Stimulated activated CD8-positive, alpha-beta memory T cell treated with anti-CD3 and anti-CD28 coated beads, Interleukin-4, amount 100 ng/mL, for 24 hours (primary cell): ENCODE measurements around the gene JPT2.

Experiments
- DNase-seq: peaks from one replicate; pipeline ENCODE4 v3.0.0-alpha.2; 2020; ENCODE audit warnings: low read depth

Gene JPT2

DNA sequence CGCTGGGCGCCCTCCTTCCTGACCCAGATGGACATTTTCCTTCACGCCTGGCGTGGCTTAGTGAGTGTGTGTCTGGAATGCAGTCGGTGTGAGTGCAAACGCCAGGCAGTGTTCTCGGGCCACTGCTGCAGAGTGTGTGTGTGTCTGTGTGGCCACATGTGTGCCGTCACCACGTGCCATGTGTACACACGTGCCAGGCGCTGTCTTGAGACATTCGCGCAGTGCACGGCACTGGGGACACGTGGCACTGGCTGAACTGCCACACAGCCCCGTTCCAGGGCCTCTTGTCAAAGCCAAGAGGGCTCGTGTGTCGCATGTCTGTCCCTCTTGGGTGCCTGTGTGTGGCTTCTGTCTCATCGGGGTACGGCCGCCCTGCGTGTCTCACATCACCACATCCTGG lies 56.7 kb downstream of the JPT2 start:
- no peak for DNase-seq

DNA sequence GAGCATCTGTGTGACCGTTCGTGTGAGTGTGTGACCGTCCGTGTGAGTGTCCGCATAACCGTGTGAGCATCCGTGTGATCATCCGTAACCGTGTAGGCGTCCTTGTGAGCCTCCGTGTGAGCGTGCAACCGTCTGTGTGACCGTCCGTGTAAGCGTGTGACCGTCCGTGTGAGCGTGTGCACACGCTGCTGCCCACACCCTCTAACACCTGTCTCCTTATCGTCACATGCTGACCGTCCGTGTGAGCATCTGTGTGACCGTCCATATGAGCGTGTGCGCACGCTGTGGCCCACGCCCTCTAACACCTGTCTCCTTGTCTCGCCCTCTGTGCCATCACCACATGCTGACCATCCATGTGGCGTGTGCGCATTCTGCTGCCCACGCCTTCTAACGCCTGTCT lies 62.2 kb downstream of the JPT2 start:
- no peak for DNase-seq

DNA sequence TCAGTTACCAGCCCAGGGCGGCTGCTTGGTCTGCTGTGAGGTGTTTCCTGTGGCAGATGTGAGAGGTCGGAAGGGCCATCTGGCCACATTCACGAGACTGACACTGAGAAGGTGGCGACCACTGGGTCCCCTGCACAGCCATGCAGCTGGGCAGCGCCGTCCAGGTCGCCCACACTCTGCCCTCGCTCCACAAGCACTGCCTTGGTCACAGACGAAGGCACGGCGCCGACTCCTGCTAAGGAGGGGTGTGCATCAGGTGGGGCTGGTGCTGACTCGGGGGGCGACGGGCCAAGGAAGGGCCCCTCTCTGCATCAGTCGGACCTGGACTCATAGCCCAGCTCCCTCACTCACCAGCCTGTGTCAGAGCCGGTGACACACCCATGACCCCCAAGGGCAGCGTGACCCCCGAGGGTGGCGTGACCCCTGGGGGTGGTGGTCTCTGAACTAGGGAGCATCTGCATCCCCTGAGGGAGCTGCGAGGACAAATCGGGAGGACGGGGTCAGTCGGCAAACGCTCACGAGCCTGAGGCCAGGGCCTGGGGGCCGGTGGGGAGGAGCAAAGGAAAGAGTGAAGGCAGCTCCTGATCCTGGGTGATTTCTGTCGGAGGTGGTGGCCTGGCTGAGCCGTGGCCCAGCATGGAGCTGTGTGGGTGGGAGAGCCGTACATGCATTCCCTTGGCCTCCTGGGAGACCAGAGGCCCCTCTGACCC lies 62.9 kb downstream of the JPT2 start:
- DNase-seq: no peak

DNA sequence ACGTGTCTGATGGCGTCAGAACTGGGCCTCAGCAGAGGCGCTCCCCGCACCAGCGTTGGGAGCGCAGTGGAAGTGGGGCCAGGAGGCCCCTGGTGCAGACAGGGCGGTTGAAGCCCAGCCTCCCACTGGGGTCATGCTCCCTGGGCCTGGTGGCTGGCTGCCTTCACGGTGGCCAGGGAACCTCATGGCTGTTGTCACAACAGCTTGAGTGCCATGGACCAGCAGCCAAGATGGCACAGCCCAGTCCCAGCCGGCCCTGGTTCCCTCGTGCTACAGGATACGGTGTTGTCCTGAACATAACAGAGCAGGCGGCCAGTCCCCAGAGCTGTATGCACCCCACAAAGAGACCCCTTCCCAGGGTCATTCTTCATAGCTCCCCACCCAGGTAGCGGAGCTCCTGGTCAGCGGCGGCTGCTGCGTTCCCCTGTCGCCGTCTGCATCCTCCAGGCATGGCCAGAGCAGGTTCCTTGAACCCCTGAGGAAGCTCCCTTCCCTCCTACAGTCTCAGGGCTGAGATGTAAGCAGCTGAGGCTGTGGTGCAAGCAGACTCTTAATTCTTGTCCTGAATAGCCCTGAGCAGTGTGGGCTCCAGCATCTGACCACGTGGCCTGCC lies 63.6 kb downstream of the JPT2 start:
- DNase-seq: no peak

DNA sequence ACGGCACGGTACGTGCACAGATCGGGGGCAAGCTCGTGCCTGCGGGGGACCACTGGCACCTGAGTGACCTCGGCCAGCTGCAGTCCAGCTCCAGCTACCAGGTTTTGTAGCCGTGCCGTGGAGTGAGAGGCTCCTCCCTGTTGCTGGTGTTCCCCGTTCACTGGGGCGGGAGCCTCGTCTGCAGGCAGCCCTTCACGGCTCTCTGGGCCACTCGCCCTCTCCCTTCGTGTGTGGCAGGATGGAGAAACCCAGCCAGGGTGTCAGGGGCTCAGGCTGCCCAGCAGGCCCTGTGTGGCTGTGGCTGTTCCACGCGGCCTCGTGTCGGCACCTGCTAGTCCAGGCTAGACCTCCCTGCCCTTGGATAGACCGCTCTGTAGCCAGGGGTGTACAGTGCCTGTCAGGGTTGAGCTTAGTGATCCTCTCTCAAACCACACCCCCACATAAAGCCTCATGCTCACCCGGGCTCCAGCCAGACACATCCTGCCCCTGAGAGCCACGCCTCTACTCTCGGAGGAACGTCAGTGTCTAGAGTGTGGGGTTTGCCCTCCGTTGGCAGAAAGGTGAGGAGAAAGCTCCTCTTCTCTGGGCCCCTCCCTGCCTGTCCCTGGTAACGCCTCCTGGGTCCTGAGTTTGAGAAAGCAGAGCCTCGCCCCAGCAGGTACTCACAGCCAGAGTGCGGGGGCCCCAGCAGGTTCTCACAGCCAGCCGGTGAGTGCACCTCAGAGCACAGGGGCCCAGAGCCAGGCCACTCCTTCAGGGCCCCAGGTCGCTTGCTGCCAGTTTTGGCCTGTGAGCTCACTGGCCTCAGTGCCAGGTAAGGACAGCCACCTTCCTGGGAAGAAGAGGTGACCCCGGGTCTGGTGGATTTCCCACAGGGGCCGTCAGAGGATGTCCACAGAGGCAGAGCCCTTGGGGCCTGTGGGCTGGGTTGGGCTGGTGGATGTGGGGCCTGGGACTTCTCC lies 65.6 kb downstream of the JPT2 start:
- no peak for DNase-seq

DNA sequence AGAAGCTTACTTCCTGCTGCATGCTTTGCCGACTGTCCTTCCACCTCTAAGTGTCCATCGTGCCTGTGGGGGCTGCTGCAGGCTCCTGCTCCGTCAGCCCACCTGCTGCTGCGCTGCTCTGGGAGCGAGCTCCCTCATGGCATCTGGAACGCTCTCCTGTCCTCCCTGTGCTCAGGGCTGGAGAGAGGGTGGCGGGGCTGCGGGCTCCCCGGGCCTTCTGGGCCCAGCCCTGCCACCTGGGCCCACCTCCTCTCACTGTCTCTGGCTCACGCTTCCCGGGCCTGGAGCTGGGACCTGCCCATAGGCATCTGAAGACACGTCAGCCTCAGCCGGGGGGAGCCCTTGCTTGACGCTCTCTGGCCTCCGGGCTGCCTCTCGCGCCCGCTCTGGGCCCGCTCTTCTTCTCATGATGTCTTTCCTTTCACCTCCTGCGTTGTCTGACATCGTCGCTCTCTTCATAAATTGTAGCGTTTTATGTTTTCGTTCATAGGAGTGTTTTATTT lies 66.3 kb downstream of the JPT2 start:
- no peak for DNase-seq

DNA sequence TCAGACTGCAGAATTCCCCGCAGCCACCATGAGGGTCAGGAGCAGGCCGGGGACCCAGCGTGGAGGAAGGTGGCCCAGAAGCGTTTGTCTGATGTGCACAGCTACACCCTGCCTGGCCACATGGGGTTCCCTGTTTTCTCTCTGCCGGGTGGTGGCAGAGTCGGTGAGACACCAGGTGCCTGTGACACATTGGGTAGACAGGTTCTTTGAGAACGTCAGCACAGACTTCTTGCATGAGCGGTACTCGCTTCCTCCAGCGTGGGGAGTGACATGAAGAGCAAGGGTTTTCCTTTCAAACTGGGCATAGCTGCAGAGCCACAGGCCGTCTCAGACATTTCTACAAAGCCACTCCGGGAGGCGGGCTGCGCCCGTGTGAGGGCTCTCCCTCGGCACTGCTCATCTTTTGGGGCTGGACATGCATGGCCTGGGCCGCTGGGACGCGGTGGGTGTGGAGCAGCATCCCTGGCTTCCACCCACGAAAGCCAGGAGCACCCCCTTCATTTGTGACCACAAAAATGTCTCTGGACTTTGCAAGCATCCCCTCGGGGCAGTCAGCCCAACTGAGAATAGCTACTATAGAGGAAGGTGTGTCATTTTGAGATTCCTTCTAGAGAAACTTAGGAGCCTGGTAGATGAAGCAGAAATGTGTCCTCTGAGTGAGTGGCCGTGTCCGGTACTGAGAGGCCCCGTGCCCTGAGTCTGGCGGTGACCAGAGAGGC lies 67.3 kb downstream of the JPT2 start:
- DNase-seq: no peak

DNA sequence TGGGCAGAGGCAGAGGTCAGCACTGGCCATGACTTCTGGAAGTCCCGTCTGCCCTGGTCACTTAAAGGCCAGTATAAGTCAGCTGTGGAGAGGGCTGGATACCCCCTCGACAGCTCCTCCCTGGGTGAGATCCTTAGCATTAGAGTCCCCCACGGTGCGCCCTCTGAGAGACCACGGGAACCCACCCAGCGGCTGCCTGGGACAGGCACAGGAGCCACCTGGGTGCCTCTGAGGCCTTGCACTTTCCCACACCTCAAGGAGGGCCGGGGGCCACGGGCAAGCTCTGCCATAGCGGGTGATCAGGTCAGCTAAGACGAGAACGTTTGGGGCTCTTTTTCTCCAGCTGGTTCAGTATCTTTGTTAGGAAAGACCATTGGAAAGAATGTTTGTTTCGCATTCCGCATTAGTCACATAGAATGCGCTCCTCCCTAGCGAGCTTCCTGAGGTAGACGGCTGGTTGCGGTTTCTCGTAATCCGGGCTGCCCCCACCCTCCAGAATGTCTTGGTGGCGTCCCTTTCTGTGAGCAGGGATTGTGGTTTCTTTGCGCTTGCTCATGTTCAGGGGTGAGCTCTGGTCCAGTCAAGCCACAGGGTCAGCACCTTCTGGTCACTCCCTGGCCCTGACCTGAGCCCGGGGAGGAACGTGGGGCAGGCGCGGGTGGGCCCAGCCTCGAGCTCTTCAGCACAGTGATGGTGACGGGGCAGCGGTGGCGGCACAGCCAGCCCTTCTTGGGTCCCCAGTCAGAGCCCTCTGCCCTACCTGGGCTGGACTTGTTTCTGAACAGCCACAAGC lies 68.0 kb downstream of the JPT2 start:
- DNase-seq: no peak

DNA sequence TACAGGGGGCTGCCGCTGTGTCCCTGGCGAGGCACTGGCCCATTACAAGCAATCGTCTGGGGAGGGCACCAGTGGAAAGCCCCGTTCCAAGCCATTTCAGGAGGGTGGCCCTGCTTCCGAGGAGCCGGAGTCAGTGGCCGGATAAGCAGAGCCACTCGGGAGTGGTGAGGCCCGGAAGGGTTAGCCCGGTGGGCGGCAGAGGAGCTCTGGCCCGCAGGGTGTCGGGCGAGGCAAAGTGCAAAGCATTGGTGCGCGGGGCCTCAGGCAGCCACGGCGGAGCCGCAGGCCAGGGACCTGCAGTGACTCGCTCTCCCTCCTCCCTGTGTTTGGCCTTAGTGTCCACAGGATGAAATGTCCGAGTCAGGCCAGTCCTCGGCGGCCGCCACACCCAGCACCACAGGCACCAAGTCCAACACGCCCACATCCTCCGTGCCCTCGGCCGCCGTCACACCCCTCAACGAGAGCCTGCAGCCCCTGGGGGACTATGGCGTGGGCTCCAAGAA lies 68.7 kb downstream of the JPT2 start:
- no peak for DNase-seq

DNA sequence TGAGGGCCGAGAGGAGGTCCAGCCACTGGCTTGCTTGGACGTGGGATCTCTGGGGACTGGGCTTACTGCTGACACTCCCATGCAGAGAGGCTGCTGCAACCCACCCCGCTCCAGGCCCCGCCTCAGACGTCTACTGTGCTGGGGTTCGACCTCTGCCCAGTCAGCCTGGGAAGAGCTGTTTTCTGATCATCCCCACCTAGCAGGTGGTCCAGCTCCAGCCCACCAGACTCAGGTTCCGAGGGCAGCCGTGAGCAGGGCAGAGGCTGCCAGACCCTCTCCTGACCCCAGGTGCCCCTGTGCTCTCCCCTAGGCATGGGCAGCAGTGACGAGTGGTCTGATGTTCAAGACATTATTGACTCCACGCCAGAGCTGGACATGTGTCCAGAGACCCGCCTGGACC lies 69.9 kb downstream of the JPT2 start:
- no peak for DNase-seq

DNA sequence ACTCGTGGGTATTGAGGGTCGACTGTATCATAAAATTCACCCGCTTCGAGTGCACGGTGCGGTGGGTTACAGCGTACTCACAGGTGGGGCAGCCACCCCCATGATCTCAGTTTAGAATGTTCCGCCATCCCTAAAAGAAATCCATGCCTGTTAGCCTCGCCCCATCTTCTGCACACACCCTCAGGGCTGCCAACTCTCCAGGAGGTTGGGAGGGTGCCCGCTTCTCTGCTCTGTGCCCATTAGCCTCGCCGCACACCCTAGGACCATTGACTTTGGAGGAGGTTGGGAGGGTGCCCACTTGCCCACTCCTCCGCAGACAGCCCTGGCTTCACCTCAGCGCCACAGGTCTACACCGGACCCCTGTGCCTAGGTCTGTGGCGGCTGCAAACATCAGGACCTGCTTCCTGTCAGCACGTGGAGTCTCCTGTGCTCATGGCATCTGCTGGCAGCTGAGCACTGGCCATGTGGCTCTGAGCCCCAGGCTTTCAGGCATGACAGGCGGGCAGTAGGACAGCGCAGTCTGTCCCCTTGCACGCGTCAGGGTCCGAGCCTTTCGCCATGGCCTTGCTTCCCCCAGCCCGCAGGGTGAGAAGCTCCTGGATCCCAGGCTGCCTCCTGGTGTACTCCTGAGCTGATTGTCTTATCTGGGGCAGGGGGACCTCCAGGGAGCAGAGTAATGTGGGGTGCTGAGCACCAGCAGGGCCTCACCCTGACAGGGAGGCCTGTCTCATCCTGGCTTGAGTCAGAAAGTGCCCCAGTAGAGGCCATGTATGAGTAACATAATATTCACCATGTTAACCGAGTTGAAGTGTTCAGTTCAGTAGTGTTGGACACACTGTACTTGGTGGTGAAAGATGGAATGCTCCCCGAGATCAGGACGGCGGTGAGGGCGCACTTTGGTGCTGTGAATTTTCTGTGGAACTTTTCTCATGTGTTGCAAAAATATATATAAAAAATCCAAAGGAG lies 71.4 kb downstream of the JPT2 start:
- no peak for DNase-seq
